OCI-LY7 (cell line): ENCODE data around the gene DHRS3. TPM values are rescaled to one million over a fixed set of nuclear protein-coding genes. Genes with fewer than 3 reads are reported as not detected.

Experiments used
- BruUV-seq: library from RNA; stranded (reverse); fragments of 400-500 nt; replicated peaks from 2 replicates; lab custom pipeline; 2021; lab: Mats Ljungman, UMichigan
- CTCF ChIA-PET: fragments of 300-600 bp; sonication (Branson Sonifier 250); formaldehyde crosslinking; loops from one replicate; lab custom pipeline; 2022; ENCODE audit warnings: antibody characterized with exemption; ENCODE audit not compliant: unreplicated experiment; lab: Charles Lee
- POLR2A ChIA-PET: fragments of 300-600 bp; sonication (Branson Sonifier 250); formaldehyde crosslinking; loops from one replicate; lab custom pipeline; 2022; ENCODE audit warnings: antibody characterized with exemption; lab: Charles Lee
- DNase-seq: peaks from one replicate; pipeline ENCODE4 v3.0.0-alpha.2; 2015; ENCODE audit warnings: low spot score
- H2AFZ ChIP-seq: fragments of 200-600 bp; sonication (generic), shearing (Covaris generic); 2 replicates; pipeline ENCODE4 v1.6.1; 2014; ENCODE audit warnings: mild to moderate bottlenecking, antibody characterized with exemption, low read length, moderate library complexity
- H3K27ac ChIP-seq: fragments of 200-600 bp; sonication (generic); 2 replicates; pipeline ENCODE4 v1.5.1; 2014; ENCODE audit warnings: mixed run types, low read depth, mild to moderate bottlenecking, moderate library complexity, low read length, inconsistent platforms; ENCODE audit not compliant: poor library complexity, severe bottlenecking
- H3K36me3 ChIP-seq: fragments of 200-600 bp; sonication (generic); 2 replicates; pipeline ENCODE4 v1.6.1; 2014; ENCODE audit warnings: mild to moderate bottlenecking, antibody characterized with exemption, low read length, moderate library complexity, mixed read lengths; ENCODE audit not compliant: insufficient read depth
- H3K4me1 ChIP-seq: fragments of 200-600 bp; sonication (generic); 2 replicates; pipeline ENCODE4 v1.5.1; 2014; ENCODE audit warnings: mild to moderate bottlenecking, low read length; ENCODE audit not compliant: insufficient read depth, poor library complexity, severe bottlenecking
- H3K4me2 ChIP-seq: fragments of 200-600 bp; sonication (generic); 2 replicates; pipeline ENCODE4 v1.6.1; 2014; ENCODE audit warnings: mild to moderate bottlenecking, low read length
- H3K4me3 ChIP-seq: fragments of 200-600 bp; sonication (generic); 2 replicates; pipeline ENCODE4 v1.5.1; 2014; ENCODE audit warnings: mild to moderate bottlenecking, low read depth, low read length; ENCODE audit not compliant: poor library complexity, severe bottlenecking
- H3K79me2 ChIP-seq: fragments of 200-600 bp; sonication (generic); 2 replicates; pipeline ENCODE4 v1.6.1; 2016; ENCODE audit warnings: low read depth, mild to moderate bottlenecking, low read length, moderate library complexity, mixed read lengths; ENCODE audit not compliant: insufficient read depth
- H3K9me2 ChIP-seq: fragments of 200-600 bp; sonication (generic); 2 replicates; pipeline ENCODE4 v1.6.1; 2016; ENCODE audit warnings: mild to moderate bottlenecking, low read length, mixed read lengths; ENCODE audit not compliant: insufficient read depth
- H3K9me3 ChIP-seq: fragments of 200-600 bp; sonication (generic); 2 replicates; pipeline ENCODE4 v1.6.1; 2014; ENCODE audit warnings: mild to moderate bottlenecking, mixed run types, low read length, mixed read lengths
- H4K20me1 ChIP-seq: fragments of 200-600 bp; sonication (generic); 2 replicates; pipeline ENCODE4 v1.6.1; 2014; ENCODE audit warnings: mild to moderate bottlenecking, antibody characterized with exemption, low read length, moderate library complexity, mixed read lengths; ENCODE audit not compliant: insufficient read depth
- EZH2phosphoT487 ChIP-seq: fragments of 200-600 bp; sonication (generic); IDR thresholded peaks from 2 replicates; pipeline ENCODE4 v1.6.1; 2018; ENCODE audit warnings: low read depth, borderline replicate concordance, mild to moderate bottlenecking, mixed run types, antibody characterized with exemption, low read length, moderate library complexity, mixed read lengths
- intact Hi-C: fragments of 100-400 bp; cut with micrococcal nuclease; formaldehyde crosslinking; loops from one replicate; pipeline ENCODE4 v1.10.0; 2022; ENCODE audit not compliant: unreplicated experiment
- total RNA-seq, 2 experiments: library from RNA; depleted of rRNA in 1 of 2; stranded (reverse); fragments of >200 nt in 1 of 2; shearing (Covaris generic) in 1 of 2; gene quantifications; 2 replicates each; pipeline ENCODE4 v1.2.3, GENCODE V29; 2014 to 2022
- TF ChIP-seq, protein P1 (sequence below): fragments of 200-600 bp; sonication (generic); conservative IDR thresholded peaks from 2 replicates; pipeline ENCODE4 v1.5.1; 2014; ENCODE audit warnings: mild to moderate bottlenecking, antibody characterized with exemption, low read length, moderate library complexity, mixed read lengths

The DHRS3 gene
- total RNA-seq, 2 experiments from 2014 or later: not detected

- no peaks in the 10 kb centered on the region for H3K9me3 ChIP-seq
- intact Hi-C loops: loop anchor here (10.0 kb wide), 1 partner anchor 505 kb away; no protein-coding TSS in a partner anchor
- POLR2A ChIA-PET: interaction anchor here (0.8 to 1.0 kb wide), 2 partner anchors 15 to 404 kb away, joined by 3 to 4 read pairs; no protein-coding TSS in a partner anchor
- H3K4me1 ChIP-seq: no peaks in the 10 kb centered on the region
- no peak overlapping the region for H3K4me2 ChIP-seq
- H3K36me3 ChIP-seq: no peaks in the 10 kb centered on the region
- TF ChIP-seq, protein P1, sequence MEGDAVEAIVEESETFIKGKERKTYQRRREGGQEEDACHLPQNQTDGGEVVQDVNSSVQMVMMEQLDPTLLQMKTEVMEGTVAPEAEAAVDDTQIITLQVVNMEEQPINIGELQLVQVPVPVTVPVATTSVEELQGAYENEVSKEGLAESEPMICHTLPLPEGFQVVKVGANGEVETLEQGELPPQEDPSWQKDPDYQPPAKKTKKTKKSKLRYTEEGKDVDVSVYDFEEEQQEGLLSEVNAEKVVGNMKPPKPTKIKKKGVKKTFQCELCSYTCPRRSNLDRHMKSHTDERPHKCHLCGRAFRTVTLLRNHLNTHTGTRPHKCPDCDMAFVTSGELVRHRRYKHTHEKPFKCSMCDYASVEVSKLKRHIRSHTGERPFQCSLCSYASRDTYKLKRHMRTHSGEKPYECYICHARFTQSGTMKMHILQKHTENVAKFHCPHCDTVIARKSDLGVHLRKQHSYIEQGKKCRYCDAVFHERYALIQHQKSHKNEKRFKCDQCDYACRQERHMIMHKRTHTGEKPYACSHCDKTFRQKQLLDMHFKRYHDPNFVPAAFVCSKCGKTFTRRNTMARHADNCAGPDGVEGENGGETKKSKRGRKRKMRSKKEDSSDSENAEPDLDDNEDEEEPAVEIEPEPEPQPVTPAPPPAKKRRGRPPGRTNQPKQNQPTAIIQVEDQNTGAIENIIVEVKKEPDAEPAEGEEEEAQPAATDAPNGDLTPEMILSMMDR: no peak
- no peak for TF ChIP-seq EZH2phosphoT487
- H3K9me2 ChIP-seq: no peaks in the 10 kb centered on the region
- no peaks in the 10 kb centered on the region for H4K20me1 ChIP-seq
- no peak for DNase-seq
- no TSS peak for BruUV-seq
- CTCF ChIA-PET: no interaction called here
- no peak overlapping the region for H2AFZ ChIP-seq
- no peak overlapping the region for H3K4me3 ChIP-seq
- H3K79me2 ChIP-seq: no peaks in the 10 kb centered on the region
- H3K27ac ChIP-seq: no peak overlapping the region
Measured at GRCh38 chr1:12629985-12630760, 12.2 kb upstream of the DHRS3 start.

DNA sequence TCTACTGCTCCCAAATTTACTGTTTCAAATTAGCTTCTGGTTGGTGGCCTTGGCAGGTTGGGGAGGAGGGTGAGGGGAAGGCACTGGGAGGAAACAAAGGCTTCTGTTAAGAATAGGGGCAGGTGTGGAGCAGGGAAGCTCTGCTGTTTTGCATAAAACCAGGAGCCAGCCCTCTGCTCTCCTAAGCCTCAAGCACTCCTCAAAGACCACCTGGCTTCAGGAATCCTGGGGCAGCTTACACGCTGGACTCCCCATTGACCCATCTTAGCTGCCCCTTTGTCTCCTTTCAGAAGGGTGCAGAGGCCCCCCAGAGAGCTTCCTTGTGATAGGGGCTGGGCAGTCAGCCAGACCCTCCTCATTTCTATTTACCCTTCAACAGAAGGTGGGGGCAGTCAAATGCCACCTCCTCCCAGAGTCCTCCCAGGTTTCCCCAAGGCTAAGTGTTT, 11.5 kb upstream of the DHRS3 start:
- no peaks in the 10 kb centered on the region for H4K20me1 ChIP-seq
- ChIA-PET POLR2A (interaction anchor here (0.8 to 1.0 kb wide), 2 partner anchors 14 to 403 kb away, joined by 3 to 4 read pairs; no protein-coding TSS in a partner anchor), CTCF (no interaction called here)
- H3K27ac ChIP-seq: no peak overlapping the region
- H3K4me2 ChIP-seq: no peak overlapping the region
- intact Hi-C loops: loop anchor here (10.0 kb wide), 1 partner anchor 505 kb away; no protein-coding TSS in a partner anchor
- no peaks in the 10 kb centered on the region for H3K4me1 ChIP-seq
- no TSS peak for BruUV-seq
- DNase-seq: no peak
- H3K36me3 ChIP-seq: no peaks in the 10 kb centered on the region
- TF ChIP-seq, protein P1: no peak
- TF ChIP-seq EZH2phosphoT487: no peak
- no peak overlapping the region for H3K4me3 ChIP-seq
- no peaks in the 10 kb centered on the region for H3K79me2 ChIP-seq
- H2AFZ ChIP-seq: no peak overlapping the region
- H3K9me3 ChIP-seq: no peaks in the 10 kb centered on the region
- H3K9me2 ChIP-seq: no peaks in the 10 kb centered on the region

DNA sequence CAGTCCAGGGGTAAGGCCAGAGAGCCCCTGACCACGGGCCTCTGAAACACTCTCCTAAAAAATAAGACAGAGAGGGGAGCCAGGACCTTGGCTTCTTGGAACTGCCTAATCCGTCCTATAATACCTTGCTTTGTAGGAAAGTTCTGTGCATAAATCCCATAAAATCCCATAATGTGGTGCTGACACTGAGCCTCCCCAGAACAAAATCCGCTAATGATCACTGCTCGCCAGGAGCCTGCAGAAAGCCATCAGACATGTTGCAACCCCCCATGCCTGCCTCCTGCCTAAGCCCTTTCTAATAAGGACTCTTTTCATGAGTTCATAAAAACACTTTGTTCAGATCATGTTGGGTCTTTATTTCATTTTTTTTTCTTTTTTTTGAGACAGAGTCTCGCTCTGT, 9.3 kb upstream of the DHRS3 start:
- intact Hi-C loops: loop anchor here (10.0 kb wide), 1 partner anchor 502 kb away; no protein-coding TSS in a partner anchor
- H3K4me3 ChIP-seq: no peak overlapping the region
- CTCF ChIA-PET: no interaction called here
- no peaks in the 10 kb centered on the region for H4K20me1 ChIP-seq
- H2AFZ ChIP-seq: no peak overlapping the region
- no peak for TF ChIP-seq EZH2phosphoT487
- TF ChIP-seq, protein P1: no peak
- H3K9me2 ChIP-seq: no peaks in the 10 kb centered on the region
- no peak overlapping the region for H3K27ac ChIP-seq
- DNase-seq: no peak
- H3K4me1 ChIP-seq: no peaks in the 10 kb centered on the region
- no peaks in the 10 kb centered on the region for H3K36me3 ChIP-seq
- no peaks in the 10 kb centered on the region for H3K79me2 ChIP-seq
- POLR2A ChIA-PET: no interaction called here
- H3K4me2 ChIP-seq: no peak overlapping the region
- BruUV-seq: no TSS peak
- no peaks in the 10 kb centered on the region for H3K9me3 ChIP-seq
